Measurements from ENCODE around the gene DERL2.

Gene DERL2

DNA sequence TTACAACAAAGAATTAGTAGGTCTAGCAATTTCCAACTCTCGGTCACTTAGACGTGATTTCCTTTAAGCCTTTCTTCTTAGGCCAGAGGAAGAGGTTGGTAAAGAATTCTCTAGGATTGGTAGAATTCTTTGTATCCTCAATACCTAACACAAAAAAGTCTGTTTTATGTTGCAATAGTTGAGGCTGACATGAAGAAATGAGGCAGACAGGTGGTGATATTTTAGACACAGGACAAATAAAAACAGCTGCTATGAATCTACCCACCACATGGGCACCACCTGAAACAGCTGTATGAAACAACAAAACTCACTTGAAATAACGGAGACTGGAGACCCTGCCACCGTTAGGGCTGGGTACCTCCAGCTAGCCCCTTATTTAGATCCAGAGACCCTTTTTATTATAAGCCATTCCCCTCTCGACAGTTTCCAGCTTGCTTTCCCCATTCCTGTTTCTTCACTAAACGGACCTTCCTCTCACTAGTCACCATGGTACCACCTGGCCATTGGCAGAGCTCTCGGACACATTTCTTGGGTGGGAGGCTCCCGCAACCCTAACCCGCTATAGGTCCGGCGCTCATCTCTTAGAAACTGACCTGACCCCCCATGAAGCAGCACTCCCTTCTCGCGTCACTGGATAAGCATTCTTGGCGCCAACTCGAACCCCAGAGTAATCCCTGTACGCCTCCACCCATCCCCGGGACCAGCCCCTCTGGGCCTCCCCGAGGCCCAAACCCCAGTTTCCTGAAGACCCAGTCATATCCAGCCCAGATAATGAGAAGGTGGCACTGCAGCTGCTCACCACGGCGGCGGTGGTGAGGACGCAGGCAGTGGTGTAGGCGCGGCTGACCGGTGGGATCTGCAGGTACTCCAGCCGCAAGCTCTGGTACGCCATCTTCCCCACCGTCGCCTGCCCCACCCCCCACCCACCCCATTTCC, at the start of gene DERL2:
DERL2 (minus strand) TSS at position 909 of the 936 bp plus-strand sequence; CDS start at position 892, 17 bp downstream.
- DNase-seq: peak; percentile 63

DNA sequence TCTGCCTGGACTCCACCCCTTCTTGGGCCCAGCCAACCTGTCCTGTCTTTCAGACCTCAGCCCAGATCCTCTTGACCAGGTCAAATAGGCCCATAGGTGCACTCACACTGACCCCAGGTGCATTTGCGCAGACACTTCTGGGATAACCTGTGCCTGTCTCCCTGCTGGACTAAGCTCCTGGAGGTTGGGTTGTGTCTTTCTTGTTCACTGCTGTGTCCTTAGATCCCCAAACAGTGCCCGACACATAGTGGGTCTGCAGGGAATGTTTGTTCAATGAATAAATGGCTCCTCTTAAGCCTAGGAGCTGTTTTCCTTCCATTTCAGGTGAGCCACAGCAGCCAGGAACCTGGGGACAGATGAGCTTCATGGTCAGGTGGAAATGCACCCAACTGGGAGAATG, 49.5 kb upstream of the DERL2 start:
- no peak for DNase-seq

DNA sequence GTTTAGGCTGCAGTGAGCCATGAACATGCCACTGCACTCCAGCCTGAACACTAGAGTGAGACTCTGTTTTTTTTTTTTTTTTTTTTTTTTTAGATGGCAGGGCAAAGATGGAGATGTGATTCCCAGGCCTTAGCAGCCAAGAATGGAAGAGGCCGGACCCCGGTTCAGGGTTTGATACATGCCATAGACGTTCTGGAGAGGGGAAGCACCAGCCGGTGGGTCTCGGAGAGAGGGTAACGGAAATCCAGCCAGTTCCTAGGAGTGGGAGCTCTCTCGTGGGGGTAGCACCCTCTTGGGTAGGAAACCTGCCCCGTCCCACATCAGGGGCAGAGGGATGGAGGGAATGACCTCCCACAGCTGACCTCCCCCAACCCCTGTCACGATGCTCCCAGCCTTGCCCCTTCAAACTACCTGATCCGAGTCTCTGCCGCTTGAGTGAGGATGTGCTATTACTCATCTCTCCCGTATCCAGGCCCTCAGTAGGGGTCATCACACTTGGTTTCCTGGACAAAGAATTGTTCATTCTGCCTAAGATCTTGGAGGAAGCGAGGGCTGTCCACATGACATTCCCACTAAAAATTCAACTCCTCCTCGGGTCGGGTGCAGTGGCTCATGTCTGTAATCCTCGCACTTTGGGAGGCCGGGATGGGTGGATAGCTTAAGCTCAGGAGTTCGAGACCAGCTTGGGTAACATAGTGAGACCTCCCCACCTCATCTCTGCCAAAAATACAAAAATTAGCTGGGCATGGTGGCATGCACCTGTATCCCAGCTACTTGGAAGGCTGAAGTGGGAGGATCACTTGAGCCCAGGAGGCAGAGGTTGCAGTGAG, 47.7 kb upstream of the DERL2 start:
- DNase-seq: no peak

DNA sequence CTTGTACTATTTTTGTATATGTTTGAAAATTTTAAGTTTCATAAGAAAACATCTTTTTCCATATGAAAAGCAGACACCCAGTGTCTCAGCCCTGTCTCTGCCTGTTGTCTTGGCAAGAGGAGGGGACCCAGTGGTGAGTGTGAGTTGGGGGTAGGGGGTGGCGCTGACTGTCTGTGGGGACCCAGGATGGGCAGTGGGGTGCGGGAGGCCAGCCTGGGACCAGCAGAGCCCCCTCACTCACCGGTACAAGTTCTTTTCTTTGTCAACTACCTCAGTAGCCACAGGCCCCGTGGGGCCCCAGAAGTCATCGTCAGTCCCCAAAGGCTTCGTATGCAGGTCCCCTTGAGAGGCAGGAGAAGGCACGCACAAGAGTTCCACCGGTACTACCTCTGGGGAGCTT, 46.6 kb upstream of the DERL2 start:
- no peak for DNase-seq

DNA sequence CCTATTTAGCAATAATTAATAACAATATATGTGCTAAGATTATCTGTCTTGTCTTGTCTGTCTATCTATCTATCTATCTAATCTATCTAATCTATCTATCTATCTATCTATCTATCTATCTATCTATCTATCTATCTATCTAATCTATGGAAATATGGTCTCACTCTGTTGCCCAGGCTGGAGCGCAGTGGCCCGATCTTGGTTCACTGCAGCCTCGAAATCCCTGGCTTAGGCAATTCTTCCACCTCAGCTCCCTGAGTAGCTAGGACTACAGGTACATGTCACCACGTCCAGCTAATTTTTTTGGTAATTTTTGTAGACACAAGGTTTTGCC, 45.1 kb upstream of the DERL2 start:
- DNase-seq: no peak

DNA sequence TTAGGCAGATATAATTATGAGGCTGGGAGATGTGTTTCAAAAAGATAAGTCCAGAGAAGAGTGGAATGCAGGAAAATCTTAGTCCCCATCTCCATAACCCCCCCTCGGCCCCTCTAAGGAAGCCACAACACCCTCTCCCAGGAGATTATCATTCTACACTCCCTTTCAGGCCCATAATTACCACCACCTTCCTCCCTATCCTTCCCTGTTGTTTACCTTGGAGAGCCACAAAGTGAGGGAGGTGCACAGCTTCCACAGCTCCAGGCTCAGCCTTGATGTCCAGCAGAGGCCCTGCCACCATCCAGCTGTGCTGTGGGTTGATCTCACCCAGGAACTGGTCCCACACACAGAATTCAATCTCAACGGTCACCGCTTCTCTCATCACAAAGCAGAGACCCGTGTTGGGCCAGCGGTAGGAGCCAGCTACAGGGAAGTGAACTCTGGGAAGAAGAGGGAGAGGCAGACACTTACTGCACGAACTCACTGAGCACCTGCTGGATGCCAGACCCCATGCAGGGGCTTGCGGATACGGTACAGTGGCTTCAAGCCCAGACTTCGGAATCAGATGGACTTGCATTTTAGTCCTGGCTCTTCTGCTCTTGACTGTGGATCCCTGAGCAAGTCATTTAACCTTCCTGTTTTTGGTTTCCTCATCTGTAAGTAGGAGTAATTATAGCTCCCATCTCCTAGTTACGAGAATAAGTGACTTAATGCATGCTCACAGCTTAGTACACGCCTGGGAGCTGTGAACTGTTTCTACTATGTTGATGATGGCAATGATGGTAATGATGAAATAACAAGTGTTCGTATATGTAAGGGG, 44.5 kb upstream of the DERL2 start:
- DNase-seq: peak; percentile 13

DNA sequence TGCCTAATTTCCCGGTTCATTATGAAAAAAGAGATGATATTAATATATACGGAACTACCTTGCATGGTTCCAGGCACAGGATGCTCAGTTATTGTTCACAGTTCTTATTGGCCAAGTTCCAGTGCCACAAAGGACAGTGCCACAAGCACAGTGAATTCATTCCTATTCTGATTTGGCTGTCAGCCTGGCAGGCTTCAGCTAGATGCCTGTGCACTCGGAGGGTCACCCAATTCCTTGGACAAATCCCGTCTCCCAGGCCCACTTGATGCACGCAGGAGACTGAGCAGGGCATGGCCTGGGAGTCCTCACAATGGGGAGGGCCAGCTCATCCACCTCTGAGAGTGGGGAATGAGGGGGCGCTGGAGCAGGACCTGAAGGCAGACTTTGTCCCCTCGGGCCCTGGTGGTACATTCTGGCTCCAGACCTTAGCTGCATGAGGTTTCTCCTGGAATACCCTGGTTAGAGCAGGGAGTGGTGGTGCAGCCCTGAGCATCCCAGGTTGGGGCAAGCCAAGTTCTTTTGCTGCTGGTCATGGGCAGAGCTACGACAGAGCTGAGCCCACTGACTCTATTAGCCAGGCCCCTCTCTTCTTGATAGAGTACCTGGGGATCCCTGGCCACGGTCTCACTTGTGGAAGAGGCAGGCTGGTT, 41.7 kb upstream of the DERL2 start:
- no peak for DNase-seq

DNA sequence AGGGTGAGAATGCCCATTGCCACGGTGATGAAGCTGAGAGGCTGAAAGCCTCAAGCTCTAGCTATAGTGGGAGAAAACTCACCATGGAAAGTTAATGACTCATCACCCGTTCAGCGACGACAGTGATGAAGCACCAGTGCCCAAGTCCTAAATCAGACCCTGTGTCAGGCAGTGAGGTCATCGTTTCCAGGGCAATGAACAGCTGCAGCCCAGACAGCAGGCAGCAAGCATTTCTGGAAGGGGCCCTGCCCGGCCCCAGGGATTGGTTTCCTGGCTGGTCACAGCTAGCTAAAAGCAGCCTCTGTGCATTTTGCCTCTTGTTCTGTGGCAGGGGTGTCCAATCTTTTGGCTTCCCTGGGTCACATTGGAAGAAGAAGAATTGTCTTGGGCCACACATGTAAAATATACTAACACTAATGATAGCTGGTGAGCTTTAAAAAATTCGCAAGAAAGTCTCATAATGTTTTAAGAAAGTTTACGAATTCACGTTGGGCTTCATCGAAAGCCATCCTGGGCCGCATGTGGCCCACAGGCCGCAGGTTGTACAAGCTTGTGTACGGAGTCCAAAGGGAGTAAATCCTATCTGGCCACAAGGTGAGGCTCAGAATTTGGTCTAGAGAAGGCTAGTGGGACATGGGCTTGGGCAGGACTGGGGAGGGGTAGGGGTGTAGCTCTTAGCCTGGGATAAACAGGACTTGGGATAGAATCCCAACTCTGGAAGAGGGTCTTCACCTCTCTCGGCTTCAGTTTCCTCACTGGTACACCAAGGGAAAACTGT, 41.0 kb upstream of the DERL2 start:
- DNase-seq: peak; percentile 73

DNA sequence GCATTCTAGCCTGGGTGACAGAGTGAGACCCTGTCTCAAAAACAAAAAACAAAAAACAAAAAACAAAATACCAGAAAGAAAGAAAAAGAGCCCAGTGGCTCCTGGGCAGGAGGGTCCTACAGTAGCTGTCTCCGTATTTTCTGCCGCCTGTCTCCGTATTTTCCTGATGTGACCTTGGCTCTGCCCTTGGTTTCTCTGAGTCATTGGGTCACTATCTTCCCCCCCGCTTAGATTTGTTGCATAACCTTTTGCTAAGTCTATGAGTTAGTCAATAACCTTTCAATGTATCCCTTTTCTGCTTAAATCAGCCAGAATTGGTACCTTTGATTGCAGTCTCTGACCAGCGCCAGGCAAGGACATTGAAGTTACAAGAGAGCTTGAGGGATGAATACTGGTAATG, 37.3 kb upstream of the DERL2 start:
- DNase-seq: no peak

DNA sequence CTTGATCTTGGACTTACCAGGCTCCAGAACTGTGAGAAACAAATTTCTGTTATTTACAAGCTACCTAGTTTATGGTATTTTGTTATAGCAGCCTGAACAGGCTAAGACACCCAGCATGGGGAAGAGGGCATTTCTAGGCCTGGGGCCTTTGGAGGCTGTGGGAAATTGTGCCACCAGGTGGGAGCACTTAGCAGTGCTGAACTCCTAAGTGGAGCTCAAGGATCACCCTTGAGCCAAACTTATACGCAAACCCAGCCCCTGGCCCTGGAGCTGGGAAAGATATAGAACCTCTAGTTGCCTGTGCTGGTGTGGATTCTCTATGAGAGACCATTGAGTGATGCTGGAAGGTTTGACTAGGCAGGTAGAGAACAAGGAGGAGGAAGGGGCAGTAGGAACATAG, 36.5 kb upstream of the DERL2 start:
- DNase-seq: no peak

DNA sequence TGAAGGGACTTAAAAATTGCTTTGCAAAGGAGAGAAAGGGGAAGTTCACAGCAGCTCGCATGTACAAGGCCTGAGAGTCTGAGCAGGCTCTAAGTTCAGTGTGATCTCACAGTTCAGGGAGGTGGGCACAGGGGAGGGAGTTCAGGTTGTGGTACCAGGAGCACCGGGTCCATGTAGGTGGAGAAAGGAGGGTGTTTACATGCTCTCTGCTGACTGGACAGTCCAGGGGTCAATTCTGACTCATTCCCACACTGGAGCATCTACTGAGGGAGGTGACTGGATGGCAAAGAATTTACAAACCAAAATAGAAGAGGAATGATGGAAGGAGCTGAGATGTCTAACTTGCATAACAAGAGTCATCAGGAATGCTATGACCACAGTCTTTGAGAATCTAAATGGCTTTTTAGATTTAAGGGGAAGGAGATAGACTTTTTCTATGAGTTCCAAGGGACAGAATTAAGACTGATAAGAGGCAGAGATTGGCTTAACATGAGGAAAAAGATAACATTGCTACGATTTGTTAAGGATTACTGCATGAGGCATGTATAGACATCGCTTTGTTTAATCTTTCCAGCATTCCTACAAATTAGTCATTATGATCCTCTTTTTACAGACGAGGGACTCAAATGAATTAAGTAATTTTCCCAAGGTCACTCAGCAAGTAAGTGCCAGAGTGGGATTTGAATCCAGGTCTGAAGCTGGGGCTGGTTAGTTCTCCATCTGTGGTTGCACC, 30.2 kb upstream of the DERL2 start:
- no peak for DNase-seq

DNA sequence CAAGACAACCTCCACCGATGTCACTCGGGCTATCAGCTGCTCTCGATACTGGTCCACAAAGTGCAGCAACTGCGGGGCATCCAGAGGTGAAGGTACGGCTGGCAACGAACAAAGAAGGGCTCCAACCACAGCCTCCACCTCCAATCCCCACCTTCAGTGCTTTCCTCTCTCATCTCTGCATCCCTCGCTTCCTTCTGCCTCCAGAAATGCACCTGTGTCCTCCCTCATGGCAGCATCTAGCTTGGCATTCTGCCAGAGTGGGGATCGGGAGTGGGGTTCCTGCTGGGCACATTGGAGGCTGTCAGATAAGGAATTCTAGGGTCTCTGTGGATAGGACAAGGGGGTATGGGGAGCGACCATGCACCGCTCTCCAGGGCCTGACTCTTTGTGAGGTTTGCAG, 29.0 kb upstream of the DERL2 start:
- no peak for DNase-seq

DNA sequence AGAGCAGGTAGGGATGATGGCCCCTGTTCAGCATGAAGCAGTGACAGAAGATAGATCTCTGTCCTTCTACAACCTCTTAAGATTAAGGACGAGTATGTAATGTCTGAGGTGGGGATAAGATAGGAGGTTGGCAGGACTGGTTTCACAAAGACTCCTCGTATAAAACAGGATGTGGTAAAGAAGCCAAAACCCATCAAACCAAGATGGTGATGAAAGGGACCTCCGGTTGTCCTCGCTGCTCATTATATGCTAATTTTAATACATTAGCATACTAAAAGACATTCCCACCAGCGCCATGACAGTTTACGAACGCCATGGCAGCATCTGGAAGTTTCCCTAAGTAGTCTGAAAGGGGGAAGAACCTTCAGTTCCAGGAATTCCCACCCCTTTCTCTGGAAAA, 27.6 kb upstream of the DERL2 start:
- DNase-seq: no peak

DNA sequence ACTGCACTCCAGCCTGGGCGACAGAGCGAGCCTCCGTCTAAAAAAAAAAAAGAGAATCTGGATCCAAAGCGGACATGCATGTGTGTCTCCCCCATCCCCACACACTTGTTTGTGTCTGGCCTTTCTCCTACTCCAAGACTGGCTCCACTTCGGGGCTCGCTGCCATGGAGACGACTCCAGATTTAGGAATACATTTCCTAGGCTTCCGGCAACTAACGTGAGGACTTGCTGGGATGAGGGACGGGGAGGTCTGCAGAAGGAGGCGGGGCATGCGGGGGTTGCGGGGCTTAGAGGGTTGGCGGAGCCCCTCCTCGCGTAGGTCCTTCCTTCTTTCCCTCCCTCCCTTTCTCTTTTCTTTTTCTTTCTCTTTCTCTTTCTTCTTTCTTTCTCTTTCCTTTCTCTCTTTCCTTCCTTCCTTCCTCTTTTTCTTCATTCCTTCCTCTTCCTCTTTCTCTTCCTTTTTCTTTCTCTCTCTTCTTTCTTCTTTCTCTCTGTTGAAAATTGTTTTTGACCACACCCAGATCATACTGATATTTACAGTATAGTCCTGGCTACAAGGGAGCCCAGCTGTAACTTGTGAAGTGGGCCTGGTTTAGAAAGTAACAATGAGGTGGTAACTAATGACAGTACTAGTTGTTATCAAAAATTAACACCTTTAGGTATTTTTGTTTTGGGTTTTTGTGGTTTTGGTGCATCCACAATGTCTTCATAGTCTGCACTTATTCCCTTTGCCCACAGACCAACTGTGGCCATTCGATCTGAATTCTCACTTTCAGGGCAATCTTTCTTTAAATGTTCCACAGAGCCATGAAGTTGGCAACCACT, 25.6 kb upstream of the DERL2 start:
- no peak for DNase-seq

DNA sequence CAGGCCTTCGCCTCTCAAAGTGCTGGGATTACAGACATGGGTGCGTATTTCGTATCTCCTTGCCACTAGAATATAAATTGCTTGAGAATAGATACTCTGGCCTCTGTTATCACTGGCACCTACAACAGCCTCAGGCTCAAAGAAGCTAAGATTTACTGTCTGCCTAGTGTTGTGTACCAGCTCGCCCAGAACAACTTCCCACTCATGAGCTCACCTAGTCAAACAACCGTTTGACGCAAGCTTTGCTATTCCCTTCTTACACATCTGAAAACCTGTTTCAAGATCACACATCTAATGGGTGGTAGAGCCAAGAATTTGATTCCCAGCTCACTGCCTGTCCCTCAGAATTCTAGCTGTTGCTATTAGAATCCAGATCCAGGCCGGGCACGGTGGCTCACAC, 24.8 kb upstream of the DERL2 start:
- no peak for DNase-seq

DNA sequence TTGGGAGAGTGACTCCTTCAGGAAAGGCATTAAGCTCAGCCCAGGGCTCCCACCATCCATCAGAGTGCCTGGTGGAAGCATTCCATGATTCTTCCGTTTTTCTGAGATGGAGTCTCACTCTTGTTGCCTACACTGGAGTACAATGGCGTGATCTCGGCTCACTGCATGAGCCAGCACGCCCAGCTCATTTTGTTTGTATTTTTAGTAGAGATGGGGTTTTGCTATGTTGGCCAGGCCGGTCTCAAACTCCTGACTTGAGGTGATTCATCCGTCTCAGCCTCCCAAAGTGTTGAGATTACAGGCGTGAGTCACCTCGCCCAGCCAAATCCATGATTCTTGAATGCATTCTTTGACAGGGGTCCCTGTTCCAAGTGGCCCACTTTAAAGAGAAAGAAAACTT, 23.5 kb upstream of the DERL2 start:
- no peak for DNase-seq

DNA sequence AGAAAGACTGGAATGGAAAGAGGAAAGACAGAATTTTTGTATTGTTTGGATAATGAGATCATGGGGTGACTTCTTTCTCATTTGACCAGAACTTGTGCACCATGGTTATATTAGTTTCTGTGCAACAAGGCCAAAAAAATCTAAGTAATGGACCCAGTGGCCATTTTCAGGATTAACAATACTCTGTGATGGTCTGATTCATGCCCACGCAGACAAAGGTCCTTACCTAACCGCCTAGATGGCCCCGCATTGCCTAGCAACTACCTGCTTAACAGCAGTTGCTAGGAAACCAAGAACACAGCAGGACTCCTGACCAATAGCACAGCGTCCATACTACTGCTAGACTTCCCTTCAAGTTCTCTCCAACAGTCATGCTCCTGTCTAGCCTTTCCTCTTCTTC, 22.8 kb upstream of the DERL2 start:
- DNase-seq: peak; percentile 68

DNA sequence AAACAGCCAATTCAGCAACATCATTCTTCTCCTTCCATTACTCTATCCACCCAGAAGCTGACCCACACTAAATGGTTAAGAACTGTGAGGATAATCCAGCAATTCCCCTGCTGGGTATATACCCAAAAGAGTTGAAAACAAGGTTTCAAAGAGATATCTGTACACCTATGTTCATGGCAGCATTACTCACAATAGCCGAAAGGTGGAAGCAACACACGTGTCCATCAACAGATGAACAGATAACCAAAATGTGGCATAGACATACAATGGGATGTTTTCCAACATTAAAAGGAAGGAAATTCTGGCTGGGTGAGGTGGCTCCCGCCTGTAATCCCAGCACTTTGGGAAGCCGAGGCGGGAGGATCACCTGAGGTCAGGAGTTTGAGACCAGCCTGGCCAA, 20.3 kb upstream of the DERL2 start:
- DNase-seq: no peak

DNA sequence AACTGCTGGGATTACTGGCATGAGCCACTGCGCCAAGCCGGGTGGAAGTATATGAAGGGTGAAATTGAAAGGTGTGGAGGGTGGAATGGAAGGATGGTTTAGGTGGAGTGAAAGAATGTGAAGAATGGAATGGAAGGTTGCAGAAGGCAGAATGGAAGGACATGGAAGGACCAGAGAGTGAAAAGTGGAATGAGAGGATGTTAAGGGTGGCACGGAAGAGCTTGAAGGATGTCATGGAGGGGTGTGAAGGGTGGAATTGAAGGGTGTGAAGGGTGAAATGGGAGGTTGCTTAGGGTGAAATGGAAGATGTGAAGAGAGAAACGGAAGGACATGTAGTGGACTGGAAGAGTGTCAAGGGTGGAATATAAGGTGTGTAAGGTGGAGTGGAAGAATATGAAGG, 16.6 kb upstream of the DERL2 start:
- DNase-seq: no peak

DNA sequence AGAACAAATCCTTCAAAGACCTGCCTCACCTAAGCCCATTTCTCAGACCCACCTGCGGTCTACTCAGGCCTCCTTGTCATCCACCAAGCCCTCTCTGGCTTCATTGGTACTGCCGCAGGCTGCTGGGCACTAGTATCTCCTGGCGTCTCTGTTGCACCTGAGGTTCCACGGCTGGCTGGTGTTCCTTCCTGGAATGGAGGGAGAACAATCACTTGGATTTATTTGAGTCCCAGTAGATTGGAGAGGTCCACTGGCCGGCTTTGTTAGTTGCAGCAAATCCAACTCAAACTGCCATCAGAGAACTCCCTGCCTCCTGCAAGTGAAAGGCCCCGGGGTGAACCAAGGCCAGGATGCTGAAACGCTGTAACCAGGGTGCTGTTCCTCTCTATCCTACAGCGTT, 15.7 kb upstream of the DERL2 start:
- DNase-seq: no peak
